Measurements from ENCODE around the gene GZMA.

Gene GZMA

DNA sequence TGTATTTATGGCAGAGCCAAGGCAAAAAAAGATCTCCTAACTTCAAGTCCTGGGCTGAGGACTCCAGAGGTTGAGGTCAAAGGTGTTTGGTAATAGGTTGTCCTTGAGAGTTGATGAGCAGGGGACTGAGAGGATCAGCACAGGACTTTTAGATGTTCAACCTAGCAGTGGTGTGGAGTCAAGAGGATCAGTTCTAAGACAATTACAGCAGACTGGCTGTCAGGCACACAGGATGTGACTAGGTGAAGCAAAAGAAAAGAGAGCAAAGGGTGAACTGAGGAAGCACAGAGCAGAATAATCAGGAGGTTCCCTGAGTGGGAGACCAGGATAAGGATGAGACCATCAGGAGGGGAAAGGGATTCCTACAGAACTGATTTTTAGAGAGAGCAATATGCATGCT is 10.9 kb downstream of the GZMA start:
- no peak for DNase-seq

DNA sequence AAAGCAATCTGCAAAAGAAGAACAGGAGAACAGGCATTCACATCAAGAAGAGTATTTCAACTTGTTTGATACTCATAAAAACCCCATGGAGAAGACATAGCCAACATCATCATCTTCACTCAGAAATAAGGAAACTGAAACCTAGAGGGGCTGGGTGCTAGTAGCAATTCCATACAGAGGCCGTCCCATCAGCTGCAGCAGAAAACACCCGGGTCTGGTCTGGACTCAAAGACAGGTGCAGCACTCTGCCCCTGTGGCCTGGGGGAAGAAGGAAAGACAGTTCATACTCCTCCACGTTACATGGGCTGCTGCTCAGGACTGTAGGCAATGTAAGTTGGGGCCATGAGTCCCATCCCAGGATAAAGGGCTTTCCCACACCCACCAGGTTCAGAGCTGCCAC is 11.6 kb downstream of the GZMA start:
- DNase-seq, result no peak

- no peak for DNase-seq
Observed at GRCh38 chr5:55123365-55123764, 20.9 kb downstream of the GZMA start.

DNA sequence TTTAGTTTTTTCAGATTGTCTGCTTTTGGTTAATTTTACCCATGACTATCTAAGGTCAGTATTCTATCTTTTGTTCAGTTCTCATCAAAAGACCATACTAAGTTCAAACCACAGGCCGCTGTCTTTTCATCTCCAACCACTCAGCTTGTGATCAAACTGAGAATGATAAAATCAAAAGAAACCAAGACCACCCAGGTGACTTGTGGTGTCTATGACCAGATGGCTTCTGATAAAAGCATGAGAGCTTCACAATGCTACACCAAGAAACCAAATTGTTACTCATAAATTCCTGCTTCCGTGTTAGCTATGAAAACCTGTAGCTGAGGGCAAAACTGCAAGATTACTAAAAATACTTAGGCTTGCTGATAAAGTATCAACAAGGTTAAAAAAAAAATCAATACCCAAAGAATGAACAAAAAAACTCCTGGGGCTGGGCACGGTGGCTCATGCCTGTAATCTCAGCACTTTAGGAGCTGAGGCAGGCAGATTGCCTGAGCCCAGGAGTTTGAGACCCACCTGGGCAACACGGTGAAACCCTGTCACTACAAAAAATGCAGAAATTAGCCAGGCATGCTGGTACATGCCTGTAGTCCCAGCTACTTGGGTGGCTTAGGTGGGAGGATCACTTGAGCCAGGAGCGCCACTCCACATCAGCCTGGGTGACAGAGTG is 31.7 kb downstream of the GZMA start:
- no peak for DNase-seq

- DNase-seq, result no peak
Observed at GRCh38 chr5:55136521-55136920, 34.1 kb downstream of the GZMA start.

DNA sequence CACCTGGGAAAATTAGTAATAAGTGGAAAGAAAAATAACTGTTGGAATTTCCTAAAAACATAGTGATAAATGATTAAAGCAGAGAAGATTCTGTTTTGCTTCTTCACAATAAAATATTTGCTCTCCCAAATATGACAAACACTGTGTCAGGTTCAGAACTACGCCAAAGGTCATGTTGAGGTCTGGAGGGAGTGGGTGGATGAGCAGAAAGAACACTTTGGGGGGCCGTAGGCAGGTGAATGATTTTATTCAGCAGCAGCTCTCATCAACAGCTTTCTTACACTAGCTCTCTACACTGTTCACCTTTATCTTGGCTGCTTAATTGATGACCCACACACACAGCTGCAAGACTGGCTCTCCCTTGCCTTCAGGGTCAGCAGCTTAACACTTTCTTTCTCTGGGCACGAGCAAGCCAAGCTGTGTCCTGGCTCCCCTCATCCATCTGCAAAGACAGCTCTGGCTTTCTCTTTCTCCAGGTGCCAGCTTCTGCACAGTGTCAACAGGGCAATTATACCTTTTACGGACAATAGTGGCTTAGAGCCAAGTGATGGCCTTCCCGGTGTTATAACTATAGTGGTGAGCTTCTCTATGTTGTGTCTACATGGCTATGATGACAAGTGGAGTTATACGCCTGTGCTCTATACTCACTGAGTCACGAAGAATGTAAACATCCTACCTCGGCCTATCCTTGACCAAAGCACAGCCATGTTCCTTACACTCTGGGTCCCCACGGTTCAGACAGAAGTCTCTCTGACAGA is 38.6 kb downstream of the GZMA start:
- DNase-seq, result no peak

GRCh38 chr5:55141945-55142690 is 39.7 kb downstream of the GZMA start:
- DNase-seq, result no peak

- no peak for DNase-seq
Observed at GRCh38 chr5:55143624-55144023, 41.2 kb downstream of the GZMA start.

DNA sequence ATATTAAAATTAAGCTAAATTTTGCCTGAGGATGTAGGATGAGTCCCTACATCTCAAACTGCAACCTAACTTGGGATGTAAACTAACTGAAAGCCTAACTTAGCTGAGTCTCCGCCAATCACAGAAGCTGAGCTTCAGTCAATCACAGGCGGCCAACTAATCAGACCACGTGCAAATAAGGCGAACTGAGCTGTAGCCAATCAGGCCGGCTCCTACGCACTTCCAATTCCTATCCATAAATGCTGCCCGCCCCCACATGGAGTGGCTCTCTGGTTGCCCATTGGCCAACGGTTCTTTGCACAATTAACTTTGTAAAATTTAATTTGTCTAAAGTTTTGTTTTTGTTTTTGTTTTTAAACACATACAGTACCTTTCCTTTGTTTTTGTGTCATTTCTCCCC is 43.6 kb downstream of the GZMA start:
- no peak for DNase-seq

- DNase-seq, result peak; percentile 78
Observed at GRCh38 chr5:55146543-55147151, 44.2 kb downstream of the GZMA start.

DNA sequence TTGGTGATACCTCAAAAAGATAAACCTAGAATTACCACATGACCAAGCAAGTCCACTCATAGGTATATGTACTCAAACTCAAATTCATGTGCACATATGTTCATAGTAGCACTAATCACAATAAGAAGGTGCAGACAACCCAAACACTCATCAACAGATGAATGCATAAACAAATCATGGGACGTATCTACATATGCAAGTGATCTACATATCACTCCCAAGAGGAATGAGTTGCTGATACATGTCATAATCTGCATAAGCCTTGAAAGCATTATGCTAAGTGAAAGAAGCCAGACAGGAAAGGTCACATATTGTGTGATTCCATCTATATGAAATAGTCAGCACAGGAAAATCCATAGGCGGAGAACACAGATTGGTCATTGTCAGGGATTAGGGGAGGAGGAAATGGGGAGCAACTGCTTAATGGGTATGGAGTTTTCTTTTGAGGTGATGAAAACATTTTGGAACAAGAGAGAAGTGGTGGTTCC is 46.9 kb downstream of the GZMA start:
- no peak for DNase-seq

- DNase-seq, result no peak
Observed at GRCh38 chr5:55151923-55152842, 49.7 kb downstream of the GZMA start.

- no peak for DNase-seq
Observed at GRCh38 chr5:55154873-55155272, 52.4 kb downstream of the GZMA start.
